Measurements from ENCODE around the gene CELF1.

- TF ChIP-seq FOXM1 (IDR thresholded peaks at IDR 0.05; ENCODE audit: borderline replicate concordance, low read depth) (no peak), CEBPB (IDR thresholded peaks at IDR 0.05) (no peak), TAF1 (IDR thresholded peaks at IDR 0.05; ENCODE audit: low read depth) (no peak)
Observed at GRCh38 chr11:47504910-47505309, 48.0 kb downstream of the CELF1 start.

Measured in Ishikawa (cell line).